Daoy (cell line): ENCODE data around the gene PTPN5. TPM values are rescaled to one million over a fixed set of nuclear protein-coding genes. Genes with fewer than 3 reads are reported as not detected.

Experiments
- DNase-seq: peaks from one replicate; pipeline ENCODE4 v3.0.0-alpha.2; 2015; ENCODE audit warnings: low read depth
- total RNA-seq: library from RNA; depleted of rRNA; stranded (reverse); fragments of >200 nt; shearing (Covaris generic); gene quantifications from 2 replicates; pipeline ENCODE4 v1.2.3, GENCODE V29; 2014

The PTPN5 gene
- total RNA-seq, 1 experiment from 2014 or later = 0.29 TPM

DNA sequence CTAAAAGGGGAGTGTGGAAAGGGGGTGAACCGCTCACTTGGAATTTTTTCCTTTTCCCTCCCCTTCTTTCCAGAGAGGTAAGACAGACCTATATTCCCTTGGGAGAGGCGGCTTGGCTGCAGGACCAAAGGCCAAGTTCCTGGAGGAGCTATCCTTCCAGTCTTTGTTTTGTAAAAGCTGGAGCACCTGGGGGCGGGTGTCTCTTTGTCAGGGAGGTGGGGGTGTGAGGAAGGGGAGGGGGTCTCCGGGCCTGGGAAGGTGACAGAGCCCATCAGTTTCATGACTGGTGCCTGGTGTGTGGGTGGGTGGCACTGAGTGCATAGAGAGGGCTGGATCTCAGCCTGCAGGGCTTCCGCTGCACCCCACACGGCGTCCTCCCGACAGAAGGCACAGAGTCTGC lies 18.5 kb downstream of the PTPN5 start:
- no peak for DNase-seq

- no peak for DNase-seq
Measured at GRCh38 chr11:18772211-18772610, 19.4 kb downstream of the PTPN5 start.

DNA sequence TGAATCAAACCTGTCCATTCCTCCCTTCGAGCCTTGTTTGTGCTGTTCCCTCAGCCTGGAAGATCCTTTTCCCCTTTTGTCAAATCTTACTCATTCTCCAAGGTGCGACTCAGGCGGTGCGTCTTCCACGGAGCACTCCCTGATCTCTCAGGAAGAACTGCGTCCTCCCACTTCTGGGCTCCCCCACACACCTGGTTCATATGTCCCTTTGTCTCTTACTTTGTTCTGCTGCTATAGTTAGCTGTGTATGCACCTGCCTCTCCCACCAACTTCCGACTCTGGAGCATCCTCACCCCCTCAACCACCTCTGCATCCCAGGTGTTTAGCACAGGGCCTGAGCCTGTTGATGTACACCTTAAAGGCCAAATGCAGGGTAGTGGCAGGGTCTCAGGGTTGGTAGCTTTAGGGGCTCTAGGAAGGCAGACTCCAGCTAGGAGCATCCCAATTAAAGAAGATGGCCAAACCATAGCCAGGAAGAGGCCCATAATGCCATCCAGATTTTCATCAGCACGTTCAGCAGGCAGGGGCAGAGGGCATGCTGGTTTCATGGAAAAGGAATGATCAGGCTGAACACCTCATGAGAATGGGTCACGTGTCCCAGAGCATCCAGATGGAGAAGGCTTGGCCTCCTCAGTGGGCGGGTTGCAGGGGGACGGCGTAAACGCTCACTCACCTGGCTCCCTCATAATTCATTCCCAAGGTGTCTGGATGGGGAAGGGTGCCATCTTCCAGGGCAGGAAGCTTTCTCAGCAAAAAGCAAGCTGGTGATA lies 20.1 kb downstream of the PTPN5 start:
- no peak for DNase-seq

DNA sequence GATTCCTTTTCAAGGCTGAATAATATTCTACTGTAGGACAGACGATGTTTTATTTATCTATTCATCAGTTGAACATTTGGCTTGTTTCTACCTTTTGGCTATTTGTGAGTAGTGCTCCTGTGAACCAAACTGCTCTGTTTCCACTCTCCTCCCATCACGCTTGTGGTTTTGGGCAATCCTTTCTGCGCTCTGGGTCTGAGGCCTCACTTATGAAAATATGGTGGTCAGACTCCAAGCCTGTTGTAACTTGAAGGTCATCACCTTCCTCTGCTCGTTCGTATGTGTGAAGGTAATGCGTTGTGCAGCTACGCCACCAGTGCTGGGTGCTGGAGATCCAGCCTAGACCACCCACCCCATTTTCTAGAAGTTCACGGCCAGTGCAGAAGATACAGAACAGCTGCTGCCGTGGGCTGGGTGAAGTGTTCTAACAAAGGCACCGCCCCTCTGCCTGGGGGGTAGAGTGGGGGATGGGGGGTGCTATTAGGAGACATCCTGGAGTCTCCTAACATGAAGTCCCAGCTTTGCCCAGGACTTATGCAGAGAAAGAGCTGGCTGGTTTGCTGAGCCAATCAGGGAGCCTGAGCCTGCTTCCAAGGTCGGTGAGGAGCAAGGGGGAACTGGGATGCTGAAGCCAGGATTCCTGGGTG lies 21.0 kb downstream of the PTPN5 start:
- DNase-seq = no peak

GRCh38 chr11:18769802-18770456 lies 21.7 kb downstream of the PTPN5 start:
- DNase-seq = no peak

GRCh38 chr11:18768978-18769377 lies 22.6 kb downstream of the PTPN5 start:
- DNase-seq = no peak

- no peak for DNase-seq
Measured at GRCh38 chr11:18768472-18768901, 23.1 kb downstream of the PTPN5 start.

GRCh38 chr11:18766015-18766414 lies 25.6 kb downstream of the PTPN5 start:
- no peak for DNase-seq

DNA sequence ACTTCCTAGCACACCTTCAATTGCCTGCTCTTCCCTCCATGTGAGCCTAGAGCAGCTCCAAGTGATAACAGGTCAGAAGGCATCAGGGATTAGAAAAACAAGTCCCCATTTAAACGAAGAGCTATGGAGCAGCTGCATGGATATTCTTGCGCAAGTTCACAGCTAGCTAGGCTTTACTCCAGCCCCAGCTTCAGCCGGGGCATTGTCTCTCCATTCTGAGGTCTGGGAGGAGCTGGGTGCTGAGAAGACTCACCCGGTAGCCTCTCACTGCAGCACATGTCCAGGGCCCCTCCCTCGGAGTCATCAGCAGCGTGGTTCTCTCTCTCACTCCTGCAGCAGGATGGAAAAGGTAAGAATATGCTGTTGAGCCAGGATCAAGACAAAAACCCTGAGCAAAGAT lies 26.0 kb downstream of the PTPN5 start:
- no peak for DNase-seq

GRCh38 chr11:18761741-18762140 lies 29.9 kb downstream of the PTPN5 start:
- no peak for DNase-seq

GRCh38 chr11:18761144-18761543 lies 30.5 kb downstream of the PTPN5 start:
- DNase-seq = no peak

DNA sequence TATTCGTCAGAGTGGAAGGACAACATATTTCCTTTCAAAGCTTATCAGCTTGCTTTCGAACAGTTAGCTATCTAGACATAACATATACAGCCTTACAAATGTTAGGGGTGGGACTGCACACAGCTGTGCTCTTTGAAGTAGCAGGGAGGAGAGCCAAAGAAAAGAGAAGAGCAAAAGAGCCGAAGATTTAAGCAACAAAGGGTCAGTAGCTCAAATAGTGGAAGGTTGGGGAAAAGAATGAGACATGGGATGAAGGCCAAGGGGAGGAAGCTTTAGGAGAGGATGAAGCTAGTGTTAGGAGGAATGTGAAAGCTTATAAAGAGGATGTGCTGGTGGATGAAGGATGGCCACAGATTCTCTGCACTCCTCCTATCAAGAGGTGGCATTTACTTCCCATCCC lies 33.8 kb downstream of the PTPN5 start:
- no peak for DNase-seq

GRCh38 chr11:18756889-18757288 lies 34.7 kb downstream of the PTPN5 start:
- DNase-seq = no peak

- peak; percentile 52 for DNase-seq
Measured at GRCh38 chr11:18754308-18754707, 37.3 kb downstream of the PTPN5 start.

DNA sequence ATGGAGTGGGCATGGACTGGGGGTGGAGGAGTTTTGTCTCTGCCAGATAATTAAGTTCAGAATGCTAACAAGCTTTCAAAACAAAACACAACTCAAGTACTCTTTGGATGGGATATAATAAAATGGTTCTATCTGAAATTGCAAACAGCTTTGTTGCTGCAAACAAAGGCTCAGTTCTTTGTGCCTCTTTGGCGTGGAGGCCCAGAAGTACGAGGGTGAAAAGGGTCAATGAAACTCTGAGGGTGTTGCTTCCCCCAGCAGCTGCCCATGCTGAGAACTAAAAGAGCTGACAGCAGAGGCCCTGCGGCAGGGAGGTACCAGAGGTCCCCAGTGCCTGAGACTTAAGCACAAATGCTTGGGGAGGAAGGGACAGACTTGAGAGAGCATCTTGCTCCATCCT lies 39.1 kb downstream of the PTPN5 start:
- DNase-seq = no peak

- DNase-seq = no peak
Measured at GRCh38 chr11:18750944-18751343, 40.7 kb downstream of the PTPN5 start.

DNA sequence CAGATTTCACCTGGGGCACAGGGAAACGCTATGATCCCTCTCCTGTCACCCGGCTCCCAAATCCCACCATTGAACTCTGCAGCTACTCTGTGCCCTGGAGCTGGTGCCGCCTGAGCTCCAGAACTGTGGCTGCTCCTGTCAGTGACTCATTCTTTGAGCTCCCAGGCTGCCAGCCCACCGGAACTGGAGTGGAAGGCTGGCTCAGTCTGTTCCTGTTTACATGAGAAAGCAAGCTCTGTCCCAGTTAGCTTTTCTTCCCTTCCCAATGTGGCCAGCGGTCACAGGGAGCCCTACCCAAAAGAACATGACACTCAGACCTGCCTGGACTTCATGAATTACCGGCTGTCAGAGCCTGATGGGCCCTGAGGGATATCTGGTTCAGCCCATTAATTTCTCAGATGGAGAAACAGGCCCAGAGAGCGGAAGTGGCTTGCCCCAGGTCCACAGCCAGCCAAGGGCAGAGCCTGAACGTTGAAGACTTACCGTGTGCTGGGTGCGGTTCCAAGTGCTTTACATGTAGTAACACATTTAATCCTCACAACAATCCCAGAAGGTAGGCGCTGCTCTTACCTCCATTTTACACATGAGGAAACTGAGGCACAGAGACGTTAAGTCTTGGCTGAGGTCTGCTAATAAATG lies 41.8 kb downstream of the PTPN5 start:
- DNase-seq = peak; percentile 89

DNA sequence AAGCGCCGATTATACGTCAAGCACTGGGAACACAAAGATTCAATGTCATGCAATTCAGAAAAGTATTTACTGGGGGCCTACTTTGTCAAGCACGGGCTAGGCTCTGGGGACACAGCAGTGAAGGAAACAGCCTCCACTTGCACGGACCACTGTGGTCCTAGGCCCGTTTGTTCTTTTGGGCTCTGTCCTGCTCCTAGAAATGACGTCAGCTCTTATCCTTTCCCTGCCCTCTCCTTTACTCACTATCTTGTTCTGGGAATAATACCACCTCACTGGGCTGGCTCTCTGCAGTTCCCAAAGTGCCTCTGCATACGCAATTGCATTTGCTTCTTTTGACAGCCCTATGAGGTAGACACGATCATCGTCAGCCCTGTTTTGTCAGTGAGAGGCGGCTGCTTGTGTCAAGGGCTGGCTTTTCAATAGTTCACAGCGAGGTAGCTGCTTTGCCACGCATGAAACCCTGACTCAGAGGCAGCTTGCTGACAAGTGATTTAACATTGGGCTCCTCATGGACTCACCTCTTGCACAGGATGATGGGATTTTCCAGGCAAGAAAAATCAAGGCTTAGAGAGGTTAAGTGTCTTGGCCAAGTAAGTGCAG lies 42.7 kb downstream of the PTPN5 start:
- peak; percentile 17 for DNase-seq

DNA sequence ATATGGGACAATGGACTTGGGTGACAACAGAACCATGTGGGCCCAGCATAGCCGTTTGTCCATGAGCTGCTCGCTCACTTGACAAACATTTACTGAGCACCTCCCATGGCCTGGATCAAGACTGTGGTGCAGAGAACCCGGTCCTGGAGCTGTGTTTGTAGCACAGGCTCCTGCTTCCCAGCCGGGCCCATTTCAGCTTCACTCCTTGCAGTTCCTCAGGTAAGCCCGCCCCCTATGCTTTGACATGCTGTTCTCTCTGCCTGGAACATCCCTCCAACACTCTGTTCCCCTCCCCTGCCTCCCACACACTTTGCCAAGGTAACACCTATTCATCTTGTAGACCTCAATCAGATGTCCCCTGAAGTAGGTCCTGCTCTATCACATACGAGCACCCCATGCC lies 46.3 kb downstream of the PTPN5 start:
- DNase-seq = no peak

DNA sequence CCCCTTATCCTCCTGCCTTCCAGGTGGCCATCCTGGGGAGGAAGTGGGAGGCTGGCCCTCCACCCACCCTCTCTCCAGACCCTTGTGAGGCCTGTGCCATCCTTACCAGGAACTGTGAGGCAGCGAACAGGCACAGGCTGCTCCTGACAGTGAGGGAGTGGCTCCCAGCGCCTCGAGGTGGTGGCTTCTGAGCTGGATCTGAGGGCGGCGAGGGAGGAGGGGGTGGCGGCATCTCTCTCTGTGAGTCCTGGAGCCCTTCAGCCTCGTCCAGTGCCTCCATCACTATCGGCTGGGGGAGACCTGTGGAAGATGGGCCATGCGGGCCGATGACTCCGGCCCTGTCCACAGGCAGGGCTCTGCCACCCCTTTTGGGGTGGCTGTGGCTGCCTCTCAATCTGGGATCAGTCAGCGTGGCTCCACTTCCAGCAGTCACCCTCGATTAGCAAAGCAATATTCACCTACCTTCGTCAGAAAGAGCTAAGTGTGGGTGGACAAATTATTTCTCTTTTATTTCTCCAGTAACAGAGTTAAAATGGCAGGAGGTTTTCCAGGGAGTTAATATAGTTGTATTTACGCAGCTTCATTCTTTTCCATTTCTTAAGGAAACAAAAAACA lies 47.6 kb downstream of the PTPN5 start:
- no peak for DNase-seq

GRCh38 chr11:18743365-18743764 lies 48.2 kb downstream of the PTPN5 start:
- no peak for DNase-seq

DNA sequence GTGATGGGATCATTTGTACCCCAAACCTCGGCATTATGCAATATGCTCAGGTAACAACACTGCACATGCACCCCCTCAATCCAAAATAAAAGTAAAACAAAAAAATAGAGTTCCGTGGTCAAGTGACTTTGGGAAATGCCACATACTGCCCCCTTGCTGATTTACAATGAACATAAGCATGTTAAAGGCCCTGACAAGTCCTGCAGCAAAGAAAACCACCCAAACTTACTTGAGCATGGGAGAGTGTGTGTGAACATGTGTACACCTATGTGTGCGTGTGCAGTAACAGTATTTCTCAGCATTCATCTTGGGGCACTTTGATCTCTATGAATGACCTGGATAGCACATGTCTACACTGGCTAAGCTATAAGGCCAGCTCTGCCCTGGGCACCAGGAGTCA lies 49.8 kb downstream of the PTPN5 start:
- no peak for DNase-seq
